ENCODE results near the gene SULF2. TPM values are rescaled to one million over a fixed set of nuclear protein-coding genes. Genes with fewer than 3 reads are reported as not detected.

Gene SULF2
- total RNA-seq, 1 donor from 2014 or later = 22.9 TPM

DNA sequence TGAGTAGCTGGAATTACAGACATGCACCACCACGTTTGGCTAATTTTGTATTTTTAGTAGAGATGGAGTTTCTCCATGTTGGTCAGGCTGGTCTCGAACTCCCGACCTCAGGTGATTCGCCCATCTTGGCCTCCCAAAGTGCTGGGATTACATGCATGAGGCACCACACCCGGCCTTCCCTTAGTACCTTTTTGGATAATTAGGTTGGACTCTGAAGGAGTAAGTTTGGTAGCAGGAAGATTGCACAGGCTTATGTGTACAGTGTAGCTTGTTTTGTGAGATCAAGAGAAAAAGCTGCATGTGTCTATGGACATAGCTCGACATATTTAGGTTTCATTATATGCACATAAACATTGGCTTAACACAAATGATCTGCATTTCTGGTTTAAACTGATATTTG is 166.8 kb downstream of the SULF2 start:
- Mint-ChIP-seq H3K27me3 (ENCODE audit: low read depth) (no peaks in the 10 kb centered on the region), H3K36me3 (ENCODE audit: low read depth) (no peaks in the 10 kb centered on the region), H3K4me1 (peaks cover 6% of the 10 kb centered on the region), H3K4me3 (no peak overlapping the region), H3K27ac (ENCODE audit: unreplicated experiment) (no peak overlapping the region), H3K9me3 (no peaks in the 10 kb centered on the region)
- no peak for DNase-seq (ENCODE audit: low read depth, low spot score)
- TF ChIP-seq, protein P1, sequence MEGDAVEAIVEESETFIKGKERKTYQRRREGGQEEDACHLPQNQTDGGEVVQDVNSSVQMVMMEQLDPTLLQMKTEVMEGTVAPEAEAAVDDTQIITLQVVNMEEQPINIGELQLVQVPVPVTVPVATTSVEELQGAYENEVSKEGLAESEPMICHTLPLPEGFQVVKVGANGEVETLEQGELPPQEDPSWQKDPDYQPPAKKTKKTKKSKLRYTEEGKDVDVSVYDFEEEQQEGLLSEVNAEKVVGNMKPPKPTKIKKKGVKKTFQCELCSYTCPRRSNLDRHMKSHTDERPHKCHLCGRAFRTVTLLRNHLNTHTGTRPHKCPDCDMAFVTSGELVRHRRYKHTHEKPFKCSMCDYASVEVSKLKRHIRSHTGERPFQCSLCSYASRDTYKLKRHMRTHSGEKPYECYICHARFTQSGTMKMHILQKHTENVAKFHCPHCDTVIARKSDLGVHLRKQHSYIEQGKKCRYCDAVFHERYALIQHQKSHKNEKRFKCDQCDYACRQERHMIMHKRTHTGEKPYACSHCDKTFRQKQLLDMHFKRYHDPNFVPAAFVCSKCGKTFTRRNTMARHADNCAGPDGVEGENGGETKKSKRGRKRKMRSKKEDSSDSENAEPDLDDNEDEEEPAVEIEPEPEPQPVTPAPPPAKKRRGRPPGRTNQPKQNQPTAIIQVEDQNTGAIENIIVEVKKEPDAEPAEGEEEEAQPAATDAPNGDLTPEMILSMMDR (conservative IDR thresholded peaks at IDR 0.05) = no peak

DNA sequence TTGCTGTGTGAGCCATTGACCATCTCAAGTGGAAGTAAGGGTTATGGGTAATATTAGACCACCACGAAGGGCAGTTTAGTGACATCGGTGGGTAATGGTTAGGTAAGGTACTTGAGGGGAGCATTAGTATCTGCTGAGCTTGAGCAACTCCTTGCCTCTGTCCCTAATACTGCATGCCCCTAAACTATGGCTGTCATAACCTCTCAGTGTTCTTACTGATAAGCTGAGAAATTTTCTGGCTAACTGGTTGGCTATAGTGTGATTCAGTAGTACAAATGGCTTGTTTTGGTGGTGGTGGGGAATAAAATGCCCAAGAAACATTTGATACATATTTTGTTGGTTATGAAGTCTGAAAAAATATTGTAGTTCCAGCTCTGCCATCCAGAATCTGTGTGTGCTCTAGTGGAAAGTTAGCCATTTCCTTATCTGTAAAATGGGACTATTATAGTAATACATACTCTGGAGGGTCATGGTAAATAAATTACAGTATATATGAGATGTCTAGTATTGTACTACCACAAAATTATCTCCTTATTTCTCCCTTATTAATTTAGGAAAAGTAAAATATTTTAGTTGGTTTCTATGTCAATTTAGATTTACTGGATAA is 170.5 kb downstream of the SULF2 start:
- Mint-ChIP-seq H3K9me3 (no peaks in the 10 kb centered on the region), H3K4me3 (no peak overlapping the region), H3K27me3 (ENCODE audit: low read depth) (no peaks in the 10 kb centered on the region), H3K27ac (ENCODE audit: unreplicated experiment) (no peak overlapping the region), H3K36me3 (ENCODE audit: low read depth) (no peaks in the 10 kb centered on the region), H3K4me1 (no peaks in the 10 kb centered on the region)
- TF ChIP-seq, protein P1 (conservative IDR thresholded peaks at IDR 0.05) = no peak
- DNase-seq (ENCODE audit: low read depth, low spot score) = no peak

DNA sequence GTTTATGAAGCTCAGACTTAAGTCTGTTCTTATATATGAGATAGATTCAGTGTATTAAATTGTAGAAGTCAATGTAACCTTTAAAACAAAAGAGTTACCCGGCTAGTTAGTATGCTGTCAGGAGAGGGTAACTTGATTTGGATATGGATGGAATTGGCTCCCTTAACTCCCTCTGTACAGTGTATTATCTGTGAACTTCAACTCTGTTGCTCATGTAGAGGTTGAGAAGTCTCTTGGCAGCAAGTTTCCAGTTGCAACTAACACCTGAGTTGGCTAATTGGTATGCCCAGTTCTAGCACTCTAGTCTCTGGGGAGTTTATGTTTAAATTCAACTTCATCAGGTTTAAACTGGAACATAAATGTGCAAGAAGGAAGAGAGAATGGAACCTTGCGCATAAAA is 172.6 kb downstream of the SULF2 start:
- H3K27me3 Mint-ChIP-seq (ENCODE audit: low read depth) = no peaks in the 10 kb centered on the region
- H3K9me3 Mint-ChIP-seq = no peaks in the 10 kb centered on the region
- TF ChIP-seq, protein P1 (conservative IDR thresholded peaks at IDR 0.05) = no peak
- no peak for DNase-seq (ENCODE audit: low read depth, low spot score)
- H3K36me3 Mint-ChIP-seq (ENCODE audit: low read depth) = no peaks in the 10 kb centered on the region
- H3K4me1 Mint-ChIP-seq = no peaks in the 10 kb centered on the region
- H3K27ac Mint-ChIP-seq (ENCODE audit: unreplicated experiment) = no peak overlapping the region
- no peak overlapping the region for H3K4me3 Mint-ChIP-seq

DNA sequence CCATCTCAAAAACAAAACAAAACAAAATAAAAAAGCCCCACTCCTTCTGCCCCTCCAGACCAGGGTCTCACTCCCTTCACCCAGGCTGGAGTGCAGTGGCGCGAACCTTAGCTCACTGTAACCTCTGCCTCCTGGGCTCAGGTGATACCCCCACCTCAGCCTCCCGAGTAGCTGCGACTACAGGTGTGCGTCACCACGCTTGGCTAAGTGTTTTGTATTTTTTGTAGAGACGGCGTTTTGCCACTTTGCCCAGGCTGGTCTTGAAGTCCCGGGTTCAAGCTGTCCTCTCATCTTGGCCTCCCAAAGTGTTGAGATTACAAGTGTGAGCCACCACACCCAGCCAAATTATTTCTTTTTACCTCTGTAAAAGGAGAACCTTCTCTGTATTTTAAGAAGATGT is 173.5 kb downstream of the SULF2 start:
- H3K9me3 Mint-ChIP-seq = no peaks in the 10 kb centered on the region
- no peak overlapping the region for H3K4me3 Mint-ChIP-seq
- H3K27me3 Mint-ChIP-seq (ENCODE audit: low read depth) = no peaks in the 10 kb centered on the region
- TF ChIP-seq, protein P1 (conservative IDR thresholded peaks at IDR 0.05) = no peak
- H3K27ac Mint-ChIP-seq (ENCODE audit: unreplicated experiment) = no peak overlapping the region
- H3K36me3 Mint-ChIP-seq (ENCODE audit: low read depth) = no peaks in the 10 kb centered on the region
- DNase-seq (ENCODE audit: low read depth, low spot score) = no peak
- H3K4me1 Mint-ChIP-seq = no peaks in the 10 kb centered on the region

DNA sequence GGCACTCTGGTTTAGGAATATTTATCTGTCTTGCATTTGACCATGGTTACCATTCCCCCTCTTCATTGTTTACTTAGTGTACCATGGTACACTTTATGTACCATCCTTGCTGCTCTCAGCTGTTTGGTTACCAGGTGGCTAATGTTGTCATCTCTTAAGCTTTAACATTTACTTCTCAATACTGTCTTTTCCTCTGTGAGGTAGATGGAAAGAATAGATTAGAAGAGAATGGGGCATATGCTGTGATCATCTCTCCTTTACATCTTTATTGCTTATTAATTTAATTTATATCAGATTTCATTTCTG is 174.4 kb downstream of the SULF2 start:
- no peaks in the 10 kb centered on the region for H3K9me3 Mint-ChIP-seq

More for the DNA sequence above, 174.4 kb downstream of the SULF2 start:
- TF ChIP-seq, protein P1 (conservative IDR thresholded peaks at IDR 0.05) = no peak
- Mint-ChIP-seq H3K36me3 (ENCODE audit: low read depth) (no peaks in the 10 kb centered on the region), H3K4me1 (no peaks in the 10 kb centered on the region), H3K27ac (ENCODE audit: unreplicated experiment) (no peak overlapping the region), H3K27me3 (ENCODE audit: low read depth) (no peaks in the 10 kb centered on the region), H3K4me3 (no peak overlapping the region)
- no peak for DNase-seq (ENCODE audit: low read depth, low spot score)
